ENCODE measurements around the gene PHTF1.

- TF ChIP-seq ELK1 (IDR thresholded peaks at IDR 0.05; ENCODE audit: borderline replicate concordance, low read depth, low read length) (no peak), CTCF (conservative IDR thresholded peaks at IDR 0.05; ENCODE audit: low read depth, low read length) (no peak)
Observed at GRCh38 chr1:113675302-113675701, 84.0 kb downstream of the PHTF1 start.
